Activated CD8-positive, alpha-beta T cell treated with anti-CD3 and anti-CD28 coated beads for 36 hours (primary cell): ENCODE measurements around the gene PPWD1. TPM values are rescaled to one million over a fixed set of nuclear protein-coding genes. Genes with fewer than 3 reads are reported as not detected.
"Not testable (repeated sequence)": the region's sequence is repeated elsewhere in the genome, so short reads cannot be mapped to it uniquely, and the experiment has no call there.

Experiments
- ATAC-seq: fragments of 200-7000 bp; cut with Tn5 transposase; one replicate; pipeline ENCODE4 v1.10.0; 2021; ENCODE audit warnings: mild to moderate bottlenecking, moderate library complexity
- CTCF ChIA-PET: fragments of 350-600 bp; sonication (Branson Sonifier 250); formaldehyde crosslinking; loops from one replicate; lab custom pipeline; 2021; ENCODE audit warnings: antibody characterized with exemption; lab: Charles Lee
- POLR2A ChIA-PET: fragments of 350-600 bp; sonication (Branson Sonifier 250); formaldehyde crosslinking; loops from one replicate; lab custom pipeline; 2021; ENCODE audit warnings: antibody characterized with exemption; lab: Charles Lee
- DNase-seq: peaks from one replicate; pipeline ENCODE4 v3.0.0-alpha.2; 2020
- H3K27ac Mint-ChIP-seq: one replicate; pipeline ENCODE4 v1.8.0; 2021; ENCODE audit warnings: mild to moderate bottlenecking, mixed read lengths
- H3K27me3 Mint-ChIP-seq: one replicate; pipeline ENCODE4 v1.8.0; 2021; ENCODE audit warnings: mixed read lengths
- H3K36me3 Mint-ChIP-seq: one replicate; pipeline ENCODE4 v1.8.0; 2021; ENCODE audit warnings: low read depth, mixed read lengths
- H3K4me1 Mint-ChIP-seq: one replicate; pipeline ENCODE4 v1.8.0; 2021; ENCODE audit warnings: low read depth, mixed read lengths
- H3K4me3 Mint-ChIP-seq: one replicate; pipeline ENCODE4 v1.8.0; 2021; ENCODE audit warnings: mild to moderate bottlenecking, moderate library complexity, mixed read lengths
- H3K9me3 Mint-ChIP-seq: one replicate; pipeline ENCODE4 v1.8.0; 2021; ENCODE audit warnings: mixed read lengths
- CTCF ChIP-seq: fragments of 200-600 bp; IDR thresholded peaks from one replicate; pipeline ENCODE4 v1.8.0; 2022; ENCODE audit warnings: antibody characterized with exemption, mild to moderate bottlenecking
- intact Hi-C: fragments of 100-400 bp; cut with micrococcal nuclease; formaldehyde crosslinking; loops from one replicate; pipeline ENCODE4 v1.10.0; 2022
- total RNA-seq, 2 experiments: library from RNA; stranded (reverse); gene quantifications; one replicate each; pipeline ENCODE4 v1.2.3, GENCODE V29; 2021

Gene PPWD1
- total RNA-seq, 2 experiments from 2014 or later = 33.8 to 37.8 TPM

- no peak overlapping the region for H3K4me3 Mint-ChIP-seq
- intact Hi-C loops = no loop called here
- peaks cover 21% of the 10 kb centered on the region for H3K36me3 Mint-ChIP-seq
- CTCF ChIA-PET = no interaction called here
- TF ChIP-seq CTCF = no peak
- no peak for ATAC-seq
- POLR2A ChIA-PET = interaction anchor here (2.9 kb wide), 1 partner anchor 11 kb away, joined by 11 read pairs; the partner anchor contains the start of gene TRIM23
- H3K9me3 Mint-ChIP-seq = no peaks in the 10 kb centered on the region
- no peaks in the 10 kb centered on the region for H3K4me1 Mint-ChIP-seq
- H3K27ac Mint-ChIP-seq = no peak overlapping the region
- H3K27me3 Mint-ChIP-seq = no peaks in the 10 kb centered on the region
- DNase-seq = no peak
These were observed 49.3 kb downstream of the PPWD1 start for GRCh38 chr5:65612298-65612907.

GRCh38 chr5:65620021-65620420 lies 56.9 kb downstream of the PPWD1 start:
- CTCF ChIA-PET = no interaction called here
- intact Hi-C loops = loop anchor here (5.0 to 10.0 kb wide), 2 partner anchors 58 to 525 kb away; partner anchors contain the start of genes CENPK, PPWD1 and SREK1
- TF ChIP-seq CTCF = no peak
- Mint-ChIP-seq H3K27ac (no peak overlapping the region), H3K9me3 (no peaks in the 10 kb centered on the region), H3K27me3 (no peaks in the 10 kb centered on the region), H3K36me3 (peaks cover 3% of the 10 kb centered on the region), H3K4me1 (peaks cover 29% of the 10 kb centered on the region), H3K4me3 (no peak overlapping the region)
- ATAC-seq (no peak), DNase-seq (no peak)
- POLR2A ChIA-PET = interaction anchor here (2.3 kb wide), 1 partner anchor 57 kb away, joined by 4 read pairs; the partner anchor contains the start of genes CENPK and PPWD1

GRCh38 chr5:65621961-65622360 lies 58.9 kb downstream of the PPWD1 start:
- H3K9me3 Mint-ChIP-seq, ATAC-seq, DNase-seq, H3K27ac Mint-ChIP-seq, POLR2A ChIA-PET, H3K27me3 Mint-ChIP-seq, CTCF ChIA-PET, H3K36me3 Mint-ChIP-seq: not testable (repeated sequence)
- Mint-ChIP-seq H3K4me1 (peaks cover 36% of the 10 kb centered on the region), H3K4me3 (peak overlapping the region; percentile 100)
- intact Hi-C loops = loop anchor here (5.0 to 10.0 kb wide), 2 partner anchors 60 to 523 kb away; partner anchors contain the start of genes CENPK, PPWD1 and SREK1

- POLR2A ChIA-PET = interaction anchor here (0.6 to 3.3 kb wide), 6 partner anchors 11 to 97 kb away, joined by 3 to 22 read pairs (median 4); partner anchors contain the start of genes CENPK and PPWD1
- Mint-ChIP-seq H3K4me3 (peak overlapping the region; percentile 100), H3K27me3 (no peaks in the 10 kb centered on the region), H3K9me3 (no peaks in the 10 kb centered on the region), H3K27ac (peak overlapping the region; percentile 99), H3K36me3 (peaks cover 5% of the 10 kb centered on the region), H3K4me1 (peaks cover 43% of the 10 kb centered on the region)
- no peak for TF ChIP-seq CTCF
- ATAC-seq = no peak
- DNase-seq = no peak
- CTCF ChIA-PET = interaction anchor here (0.9 to 1.2 kb wide), 2 partner anchors 28 to 61 kb away, joined by 3 read pairs; partner anchors contain the start of gene CENPK
- intact Hi-C loops = loop anchor here (5.0 to 10.0 kb wide), 2 partner anchors 61 to 521 kb away; partner anchors contain the start of genes CENPK, PPWD1 and SREK1
These were observed 60.4 kb downstream of the PPWD1 start for GRCh38 chr5:65623482-65623881.

- Mint-ChIP-seq H3K27me3 (no peaks in the 10 kb centered on the region), H3K9me3 (no peaks in the 10 kb centered on the region), H3K36me3 (peaks cover 5% of the 10 kb centered on the region), H3K27ac (peak within 1 kb of the TSS; percentile 99), H3K4me3 (peak within 1 kb of the TSS; percentile 100), H3K4me1 (peaks cover 39% of the 10 kb centered on the region)
- peak; percentile 94 for DNase-seq
- ATAC-seq = peak; percentile 97
- ChIA-PET POLR2A (interaction anchor here (0.6 to 3.3 kb wide), 5 partner anchors 12 to 97 kb away, joined by 3 to 22 read pairs (median 6); partner anchors contain the start of genes CENPK and PPWD1), CTCF (interaction anchor here (0.9 to 1.2 kb wide), 2 partner anchors 27 to 62 kb away, joined by 3 read pairs; partner anchors contain the start of gene CENPK)
- intact Hi-C loops = loop anchor here (5.0 to 10.0 kb wide), 2 partner anchors 62 to 521 kb away; partner anchors contain the start of genes CENPK, PPWD1 and SREK1
- no peak for TF ChIP-seq CTCF
These were observed 61.0 kb downstream of the PPWD1 start, which contains the start of gene TRIM23 for GRCh38 chr5:65624025-65624570. Gene TRIM23 (minus strand): TSS chr5:65624333. CDS start chr5:65624274, 59 bp downstream.
